HEK293 (cell line): ENCODE results near the gene TSLP.

Experiments used
- GLI2 ChIP-seq: fragments of 450-650 bp; formaldehyde crosslinking; IDR thresholded peaks from 2 replicates; pipeline ENCODE4; 2017; ENCODE audit warnings: missing biosample characterization, missing genetic modification characterization, low read depth, borderline replicate concordance
- HOXC10 ChIP-seq: sonication (generic); formaldehyde crosslinking; IDR thresholded peaks from 2 replicates; pipeline ENCODE4 v1.8.1; 2023; ENCODE audit warnings: mild to moderate bottlenecking, missing genetic modification reagents
- INSM2 ChIP-seq: fragments of 450-650 bp; formaldehyde crosslinking; IDR thresholded peaks from 2 replicates; pipeline ENCODE4 v1.5.1; 2016; ENCODE audit warnings: missing biosample characterization, missing genetic modification characterization
- KLF16 ChIP-seq: fragments of 450-650 bp; formaldehyde crosslinking; IDR thresholded peaks from 2 replicates; pipeline ENCODE4 v1.5.1; 2017; ENCODE audit warnings: missing biosample characterization, missing genetic modification characterization
- OSR2 ChIP-seq: fragments of 450-650 bp; formaldehyde crosslinking; IDR thresholded peaks from 2 replicates; pipeline ENCODE4 v1.5.1; 2016; ENCODE audit warnings: missing biosample characterization, missing genetic modification characterization
- PBX3 ChIP-seq: sonication (generic); formaldehyde crosslinking; IDR thresholded peaks from 2 replicates; pipeline ENCODE4 v1.8.1; 2022; ENCODE audit warnings: mild to moderate bottlenecking, moderate library complexity, missing genetic modification reagents
- PRDM10 ChIP-seq: fragments of 450-650 bp; formaldehyde crosslinking; IDR thresholded peaks from 2 replicates; pipeline ENCODE4 v1.5.1; 2016; ENCODE audit warnings: missing biosample characterization, missing genetic modification characterization
- SALL2 ChIP-seq: fragments of 450-650 bp; formaldehyde crosslinking; IDR thresholded peaks from 2 replicates; pipeline ENCODE4 v1.5.0; 2017; ENCODE audit warnings: missing biosample characterization, mild to moderate bottlenecking, missing genetic modification characterization, borderline replicate concordance
- ZBTB20 ChIP-seq: fragments of 450-650 bp; formaldehyde crosslinking; IDR thresholded peaks from 2 replicates; pipeline ENCODE4 v1.5.1; 2016; ENCODE audit warnings: missing biosample characterization, missing genetic modification characterization
- ZBTB6 ChIP-seq: fragments of 450-650 bp; formaldehyde crosslinking; IDR thresholded peaks from 2 replicates; pipeline ENCODE4 v1.5.1; 2017; ENCODE audit warnings: missing biosample characterization, missing genetic modification characterization
- ZNF155 ChIP-seq: fragments of 450-650 bp; formaldehyde crosslinking; IDR thresholded peaks from 2 replicates; pipeline ENCODE4 v1.5.1; 2016; ENCODE audit warnings: missing biosample characterization, missing genetic modification characterization
- ZNF169 ChIP-seq: fragments of 450-650 bp; formaldehyde crosslinking; IDR thresholded peaks from 2 replicates; pipeline ENCODE4 v1.5.1; 2016; ENCODE audit warnings: missing biosample characterization, missing genetic modification characterization
- ZNF2 ChIP-seq: fragments of 450-650 bp; formaldehyde crosslinking; IDR thresholded peaks from 2 replicates; pipeline ENCODE4 v1.5.1; 2016; ENCODE audit warnings: missing biosample characterization, missing genetic modification characterization
- ZNF274 ChIP-seq, 2 experiments: fragments of 200-500 bp in 1 of 2; fragments of 450-650 bp in 1 of 2; sonication (Bioruptor generic) in 1 of 2; formaldehyde crosslinking in 1 of 2; IDR thresholded peaks; 2 replicates each; pipeline versions ENCODE4 v1.5.1 to v1.6.1; 2014 to 2016; ENCODE audit warnings: borderline replicate concordance in 1 of 2, inconsistent platforms in 1 of 2, low read length in 1 of 2, missing biosample characterization in 1 of 2, missing genetic modification characterization in 1 of 2
- ZNF311 ChIP-seq: fragments of 450-650 bp; formaldehyde crosslinking; IDR thresholded peaks from 2 replicates; pipeline ENCODE4 v1.5.1; 2017; ENCODE audit warnings: missing biosample characterization, missing genetic modification characterization, borderline replicate concordance
- ZNF335 ChIP-seq: fragments of 450-650 bp; formaldehyde crosslinking; conservative IDR thresholded peaks from 2 replicates; pipeline ENCODE4 v1.5.1; 2016; ENCODE audit warnings: missing biosample characterization, missing genetic modification characterization
- ZNF362 ChIP-seq: fragments of 450-650 bp; formaldehyde crosslinking; IDR thresholded peaks from 2 replicates; pipeline ENCODE4 v1.5.1; 2016; ENCODE audit warnings: missing biosample characterization, missing genetic modification characterization
- ZNF449 ChIP-seq: fragments of 450-650 bp; formaldehyde crosslinking; IDR thresholded peaks from 2 replicates; pipeline ENCODE4 v1.5.1; 2017; ENCODE audit warnings: missing biosample characterization, mild to moderate bottlenecking, missing genetic modification characterization, moderate library complexity
- ZNF473 ChIP-seq: fragments of 450-650 bp; formaldehyde crosslinking; IDR thresholded peaks from 2 replicates; pipeline ENCODE4 v1.5.1; 2017; ENCODE audit warnings: missing biosample characterization, missing genetic modification characterization
- ZNF510 ChIP-seq: fragments of 450-650 bp; formaldehyde crosslinking; IDR thresholded peaks from 2 replicates; pipeline ENCODE4 v1.5.1; 2018; ENCODE audit warnings: mild to moderate bottlenecking, missing genetic modification characterization, missing biosample characterization; ENCODE audit not compliant: insufficient replicate concordance
- ZNF513 ChIP-seq: fragments of 450-650 bp; IDR thresholded peaks from 2 replicates; pipeline ENCODE4 v1.5.1; 2018; ENCODE audit warnings: missing biosample characterization, missing genetic modification characterization
- ZNF610 ChIP-seq: fragments of 450-650 bp; formaldehyde crosslinking; IDR thresholded peaks from 2 replicates; pipeline ENCODE4 v1.5.1; 2016; ENCODE audit warnings: missing biosample characterization, missing genetic modification characterization, borderline replicate concordance
- ZNF639 ChIP-seq: fragments of 450-650 bp; formaldehyde crosslinking; IDR thresholded peaks from 2 replicates; pipeline ENCODE4 v1.5.1; 2016; ENCODE audit warnings: missing biosample characterization, missing genetic modification characterization

TSLP gene

GRCh38 chr5:111092062-111092853 lies 20.7 kb downstream of the TSLP start, which contains the start of gene WDR36 (continued):
- TF ChIP-seq INSM2 (tag by site-specific recombination) (peak; percentile 90), ZNF473 (tag by site-specific recombination) (no peak), ZNF274 (IDR thresholded peaks at IDR 0.05; ENCODE audit: low read length) (no peak), ZNF274 (tag by site-specific recombination; IDR thresholded peaks at IDR 0.05; ENCODE audit: borderline replicate concordance) (no peak), ZNF449 (peak; percentile 39; the same call in 1 of the 2 replicates), SALL2 (tag by site-specific recombination) (peak; percentile 78; the same call in 1 of the 2 replicates), KLF16 (tag by site-specific recombination) (peak; percentile 83), ZNF311 (tag by site-specific recombination) (no peak), OSR2 (no peak), GLI2 (tag by site-specific recombination) (no peak), ZNF362 (tag by site-specific recombination) (peak; percentile 64; the same call in 1 of the 2 replicates), ZNF610 (tag by site-specific recombination) (peak; percentile 94), ZNF169 (tag by site-specific recombination) (no peak), ZNF2 (tag by site-specific recombination) (peak; percentile 97), ZNF510 (tag by site-specific recombination) (no peak), ZBTB20 (tag by site-specific recombination) (peak; percentile 53; the same call in 1 of the 2 replicates), HOXC10 (CRISPR knock-in tag) (no peak), ZBTB6 (peak; percentile 96), ZNF335 (tag by site-specific recombination) (peak; percentile 86), ZNF155 (tag by site-specific recombination) (0 out of 2 replicates have a peak, but pooled peaks have one; percentile 62), PBX3 (CRISPR knock-in tag) (peak; percentile 96), PRDM10 (tag by site-specific recombination) (peak; percentile 99), ZNF639 (peak; percentile 98), ZNF513 (tag by site-specific recombination) (peak; percentile 56; the same call in 1 of the 2 replicates)
